ENCODE measurements around the gene HEMGN.
A peak's percentile ranks its signal among the peaks of the same experiment; 100 is the strongest.
"Not testable (repeated sequence)": the region's sequence is repeated elsewhere in the genome, so short reads cannot be mapped to it uniquely, and the experiment has no call there.

Gene HEMGN, protein sequence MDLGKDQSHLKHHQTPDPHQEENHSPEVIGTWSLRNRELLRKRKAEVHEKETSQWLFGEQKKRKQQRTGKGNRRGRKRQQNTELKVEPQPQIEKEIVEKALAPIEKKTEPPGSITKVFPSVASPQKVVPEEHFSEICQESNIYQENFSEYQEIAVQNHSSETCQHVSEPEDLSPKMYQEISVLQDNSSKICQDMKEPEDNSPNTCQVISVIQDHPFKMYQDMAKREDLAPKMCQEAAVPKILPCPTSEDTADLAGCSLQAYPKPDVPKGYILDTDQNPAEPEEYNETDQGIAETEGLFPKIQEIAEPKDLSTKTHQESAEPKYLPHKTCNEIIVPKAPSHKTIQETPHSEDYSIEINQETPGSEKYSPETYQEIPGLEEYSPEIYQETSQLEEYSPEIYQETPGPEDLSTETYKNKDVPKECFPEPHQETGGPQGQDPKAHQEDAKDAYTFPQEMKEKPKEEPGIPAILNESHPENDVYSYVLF

DNA sequence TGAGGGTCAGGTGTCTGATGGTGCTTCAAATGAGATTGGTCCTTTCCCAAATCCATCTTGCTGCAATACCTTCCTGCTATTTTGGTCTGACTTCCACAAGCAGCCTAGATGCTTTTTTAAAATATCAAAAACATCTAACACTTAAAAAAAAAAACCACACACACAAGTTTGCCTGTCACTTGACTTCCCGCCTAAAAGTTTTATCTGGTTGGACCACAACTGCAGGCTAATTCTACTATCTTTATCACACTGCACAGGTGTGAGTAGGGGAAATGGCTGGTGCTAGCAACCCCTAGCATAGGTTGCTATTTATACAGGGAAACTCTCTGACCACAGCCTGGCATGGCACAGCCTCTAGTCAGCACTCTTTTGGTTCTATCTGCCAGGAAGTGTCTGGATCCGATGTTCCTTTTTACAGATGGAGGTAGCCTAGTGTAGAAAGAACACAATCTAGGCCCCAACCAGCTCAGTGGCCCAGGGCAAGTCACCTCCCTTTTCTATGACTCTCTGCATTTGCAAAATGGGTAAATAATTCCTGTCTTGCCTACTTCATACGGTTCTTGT, at the start of gene HEMGN:
HEMGN (minus strand) TSS at position 92 of the 564 bp plus-strand sequence; CDS start at position 56, 36 bp downstream.
- no peak for DNase-seq (ENCODE audit: low read depth in 3 of 3)

GRCh38 chr9:97987487-97987886, 49.5 kb upstream of the HEMGN start:
- DNase-seq (ENCODE audit: low read depth in 3 of 3), result no peak

GRCh38 chr9:97985058-97985861, 47.3 kb upstream of the HEMGN start:
- peak in 1 of 3 donors; percentile 36 for DNase-seq (ENCODE audit: low read depth in 3 of 3)

GRCh38 chr9:97984188-97985057, 46.5 kb upstream of the HEMGN start:
- peak; percentile 62 to 74 (median 72) for DNase-seq (ENCODE audit: low read depth in 3 of 3)

DNA sequence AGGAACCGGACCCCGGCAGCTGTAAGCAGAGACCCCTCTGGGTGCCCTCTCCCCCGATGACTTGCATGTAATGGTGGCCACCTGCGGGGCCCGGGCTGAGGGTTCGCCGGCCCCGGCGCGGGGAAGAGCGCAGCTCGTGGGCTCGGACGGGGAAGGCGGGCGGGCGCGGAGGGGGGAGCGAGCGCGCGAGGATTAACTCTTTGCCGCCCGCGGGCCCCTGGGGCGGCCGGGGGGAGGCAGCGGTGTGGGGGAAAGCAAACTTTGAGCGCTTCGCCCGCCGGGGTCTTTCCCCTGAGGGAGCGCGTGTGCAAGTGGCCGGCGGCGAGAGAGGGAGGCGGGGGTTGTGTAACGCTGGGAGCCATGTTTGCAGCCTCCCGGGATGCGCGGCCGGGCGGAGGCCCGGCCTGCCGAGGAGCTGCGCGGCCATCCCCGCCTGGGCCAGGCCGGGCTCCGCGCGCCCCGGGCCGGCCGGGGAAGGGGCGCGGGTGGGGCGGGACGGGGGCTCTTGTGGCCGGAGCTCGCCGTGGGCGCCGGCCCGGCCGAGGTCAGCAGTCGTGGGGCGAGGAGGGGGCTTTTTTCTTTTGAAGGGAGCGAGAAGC, 45.7 kb upstream of the HEMGN start:
- DNase-seq (ENCODE audit: low read depth in 3 of 3), result peak in 2 of 3 donors; percentile 20 to 28

- DNase-seq (ENCODE audit: low read depth in 3 of 3), result peak; percentile 89 to 95 (median 93)
Measured at GRCh38 chr9:97982683-97983588, 45.0 kb upstream of the HEMGN start, which contains the start of gene ANP32B. TSS of gene ANP32B (plus strand) at chr9:97983341. CDS start at chr9:97983556, 215 bp downstream.

DNA sequence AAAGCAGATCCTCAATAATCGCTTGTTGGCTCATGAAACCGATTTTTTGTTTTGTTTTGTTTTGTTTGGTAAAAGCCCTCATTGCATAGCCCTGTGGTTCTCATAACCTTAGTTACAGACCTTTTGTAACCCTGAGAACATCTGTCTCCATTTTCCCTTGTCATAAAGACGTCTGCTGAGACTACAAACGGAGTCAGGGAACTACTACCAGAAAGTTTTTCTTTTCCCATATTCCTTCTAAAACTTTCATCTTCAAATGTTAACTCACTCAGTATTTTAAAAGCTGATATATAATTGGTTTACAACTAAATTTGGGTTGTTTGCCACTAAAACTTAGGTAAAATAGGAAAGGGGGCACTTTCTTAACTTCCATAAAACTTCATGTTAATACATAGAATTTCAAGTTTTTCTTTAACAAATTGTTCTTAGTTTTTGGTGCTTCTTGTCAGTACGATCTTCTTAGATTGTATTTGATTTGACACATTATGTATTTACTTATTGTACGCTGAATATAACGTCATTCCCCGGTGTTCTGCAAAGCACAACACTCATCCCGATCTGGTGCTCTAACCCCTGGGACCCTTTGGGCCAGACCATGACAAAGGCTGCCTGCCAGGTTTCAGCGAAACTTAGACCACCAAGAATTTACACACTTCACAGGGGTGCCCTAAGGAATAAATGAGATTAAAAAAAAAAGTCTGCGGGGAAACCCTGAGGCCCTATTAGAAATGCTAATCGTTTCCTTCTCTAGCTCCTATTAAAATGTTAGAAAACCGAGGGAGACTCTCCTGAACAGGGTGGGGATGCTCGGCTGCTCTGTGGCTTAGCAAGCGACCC, 44.1 kb upstream of the HEMGN start:
- no peak for DNase-seq (ENCODE audit: low read depth in 3 of 3)

- DNase-seq (ENCODE audit: low read depth in 3 of 3), result no peak
Measured at GRCh38 chr9:97980918-97981845, 43.2 kb upstream of the HEMGN start.

DNA sequence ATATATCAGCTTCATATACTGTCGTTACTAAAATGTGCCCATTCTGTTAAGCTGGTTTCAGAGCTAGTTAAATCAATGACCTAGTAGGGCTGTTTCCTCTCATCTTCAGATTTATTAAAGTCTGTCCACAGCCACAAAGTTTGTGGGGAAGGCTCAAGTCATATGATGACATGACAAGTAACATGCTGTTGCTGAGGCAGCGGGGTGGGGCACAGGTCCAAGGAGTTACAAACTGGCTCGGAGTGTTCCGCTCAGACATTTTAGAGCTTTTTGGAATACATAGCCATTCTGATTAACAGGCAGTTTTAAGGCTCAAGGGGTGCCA, 42.5 kb upstream of the HEMGN start:
- DNase-seq (ENCODE audit: low read depth in 3 of 3), result no peak

DNA sequence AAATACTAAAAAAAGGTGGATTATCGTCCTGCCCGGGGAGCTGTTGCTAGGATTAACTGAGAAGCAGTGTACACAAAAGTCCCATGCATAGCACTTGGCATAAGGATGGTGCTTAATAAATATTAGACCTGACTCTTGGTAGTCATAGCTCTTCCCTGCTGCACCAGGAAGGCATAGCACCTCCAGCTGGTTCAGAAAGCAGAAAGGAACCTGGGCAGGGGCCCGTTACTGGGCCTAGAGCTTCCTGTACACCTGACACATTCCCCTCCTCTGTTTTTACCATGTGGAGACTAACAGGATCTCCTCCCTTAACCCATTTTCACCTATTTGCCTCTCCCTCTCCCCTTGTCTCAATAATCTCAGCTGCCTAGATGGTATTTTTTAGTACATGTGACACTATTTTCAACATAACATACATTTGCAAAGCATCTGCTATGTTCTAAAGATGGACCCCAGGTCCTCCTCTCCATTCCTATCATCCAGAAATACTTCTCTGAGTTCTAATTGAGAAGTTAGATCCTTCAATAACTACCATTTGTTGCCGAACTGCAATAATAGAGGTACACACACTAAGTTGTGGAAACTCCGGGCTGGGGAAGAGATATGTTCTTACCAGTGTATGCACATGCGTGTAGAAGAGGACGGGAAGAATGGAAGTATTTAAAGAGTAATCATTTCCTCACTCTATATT, 42.0 kb upstream of the HEMGN start:
- DNase-seq (ENCODE audit: low read depth in 3 of 3), result no peak

DNA sequence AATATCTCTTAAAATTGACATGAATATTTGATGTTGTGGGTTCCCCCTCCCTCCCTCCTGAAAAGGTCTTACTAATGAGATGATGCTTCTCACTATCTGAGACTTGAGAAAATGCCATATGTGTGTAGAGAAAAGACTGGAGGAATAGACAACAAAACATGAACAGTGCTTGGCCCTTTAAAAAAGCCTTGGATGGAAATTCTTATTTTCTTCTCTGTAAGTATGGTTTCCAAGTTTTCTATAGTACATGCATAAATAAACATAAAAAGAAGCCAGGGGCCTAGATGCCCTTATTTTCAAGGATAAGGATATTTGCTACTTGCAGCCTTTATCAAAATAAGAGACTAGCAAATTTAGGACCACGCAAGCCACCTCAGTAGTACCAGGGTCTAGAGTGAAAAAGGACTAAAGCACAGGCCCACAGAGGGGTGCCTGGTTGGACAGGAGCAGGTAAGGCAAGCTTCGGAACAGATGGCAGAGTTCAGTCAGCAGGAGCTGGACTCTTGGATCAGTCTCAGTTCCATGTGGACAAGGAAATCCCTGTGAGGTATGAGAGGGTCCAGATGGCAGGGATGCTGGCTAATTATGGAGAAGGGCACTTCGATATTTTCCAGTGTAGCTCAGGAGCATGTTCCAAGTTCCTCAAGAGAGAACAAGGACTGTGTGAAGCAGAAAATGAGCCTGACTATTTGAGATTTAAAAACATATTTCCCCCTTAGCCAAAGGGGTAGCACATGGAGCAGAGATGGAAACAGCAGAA, 40.6 kb upstream of the HEMGN start:
- DNase-seq (ENCODE audit: low read depth in 3 of 3), result no peak

- DNase-seq (ENCODE audit: low read depth in 3 of 3), result not testable (repeated sequence)
Measured at GRCh38 chr9:97976633-97977032, 38.7 kb upstream of the HEMGN start.

DNA sequence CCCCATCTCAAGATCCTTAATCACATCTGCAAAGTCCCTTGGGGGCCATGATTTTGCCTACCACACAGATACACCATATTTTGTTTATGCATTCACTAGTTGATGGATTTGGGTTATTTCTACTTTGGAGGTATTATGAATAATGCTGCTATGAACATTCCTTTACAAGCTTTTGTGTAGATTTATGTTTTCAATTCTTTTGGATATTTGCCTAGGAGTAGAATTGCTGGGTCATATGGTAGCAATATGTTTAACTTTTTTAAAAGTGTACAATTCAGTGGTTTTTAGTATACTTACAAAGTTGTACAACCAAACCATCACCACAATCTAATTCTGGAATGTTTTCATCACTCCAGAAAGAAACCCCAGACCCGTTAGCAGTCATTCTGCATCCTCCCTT, 37.4 kb upstream of the HEMGN start:
- DNase-seq (ENCODE audit: low read depth in 3 of 3), result no peak

- no peak for DNase-seq (ENCODE audit: low read depth in 3 of 3)
Measured at GRCh38 chr9:97972753-97973152, 34.8 kb upstream of the HEMGN start.

- no peak for DNase-seq (ENCODE audit: low read depth in 3 of 3)
Measured at GRCh38 chr9:97970165-97970564, 32.2 kb upstream of the HEMGN start.

DNA sequence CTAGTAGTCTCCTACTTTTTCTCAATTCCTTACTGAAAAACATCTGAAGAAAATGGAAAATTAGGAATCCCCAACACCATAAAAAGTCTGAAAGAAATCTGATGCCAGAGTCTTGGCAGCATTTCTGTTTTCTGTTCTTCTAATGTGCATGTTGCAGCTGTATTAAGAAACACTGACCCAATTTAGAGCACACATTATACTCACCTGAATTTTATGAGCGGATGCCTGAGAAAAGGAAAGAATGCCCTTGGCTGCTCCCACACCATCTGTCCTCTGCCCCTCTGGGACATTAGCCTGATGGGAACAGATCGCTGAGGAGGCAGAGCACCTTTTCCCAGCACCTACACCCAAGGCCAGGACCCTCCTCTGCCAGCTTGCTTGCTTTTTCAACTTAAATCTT, 31.0 kb upstream of the HEMGN start:
- DNase-seq (ENCODE audit: low read depth in 3 of 3), result no peak

DNA sequence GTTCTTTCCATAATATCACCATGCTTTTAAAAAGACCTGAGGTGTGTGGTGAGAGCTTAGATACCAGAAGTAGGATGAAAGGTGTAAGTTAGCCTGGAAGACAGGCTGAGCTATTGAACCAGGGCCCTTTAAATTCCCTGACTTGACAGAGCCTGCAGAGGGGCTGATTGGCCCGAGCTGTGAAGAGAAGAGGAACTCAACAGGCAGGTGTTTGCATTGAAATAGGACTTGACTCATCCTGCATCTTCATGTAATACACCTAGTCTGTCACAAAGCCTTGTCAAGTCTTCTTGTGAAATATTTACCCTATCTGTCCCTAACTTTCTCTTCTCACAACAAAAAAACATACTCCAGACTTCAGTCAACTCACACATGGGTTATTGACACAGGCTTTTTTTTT, 28.5 kb upstream of the HEMGN start:
- no peak for DNase-seq (ENCODE audit: low read depth in 3 of 3)
